B cell (primary cell): ENCODE results near the gene MICALL1. TPM values are rescaled to one million over a fixed set of nuclear protein-coding genes. Genes with fewer than 3 reads are reported as not detected.

Experiments used
- ATAC-seq: fragments of 200-7000 bp; cut with Tn5 transposase; one replicate; pipeline ENCODE4 v1.10.0; 2021; ENCODE audit warnings: low read depth, mild to moderate bottlenecking, moderate number of reproducible peaks, moderate library complexity
- CTCF ChIA-PET: fragments of 350-600 bp; sonication (Branson Sonifier 250); formaldehyde crosslinking; loops from one replicate; lab custom pipeline; 2021; ENCODE audit warnings: antibody characterized with exemption, inconsistent platforms; lab: Charles Lee
- POLR2A ChIA-PET: fragments of 350-600 bp; sonication (Branson Sonifier 250); formaldehyde crosslinking; loops from one replicate; lab custom pipeline; 2021; ENCODE audit warnings: antibody characterized with exemption; lab: Charles Lee
- DNase-seq: peaks from one replicate; pipeline ENCODE4 v3.0.0; 2013
- H2AFZ ChIP-seq: 2 replicates; pipeline ENCODE4 v1.6.1; 2012; ENCODE audit warnings: mild to moderate bottlenecking, low read depth, low read length; ENCODE audit not compliant: insufficient read depth, poor library complexity, severe bottlenecking
- H3K27ac ChIP-seq, 2 donors: 1 replicate in 1 of 2; 2 replicates in 1 of 2; pipeline ENCODE4 v1.5.1; 2012 to 2013; ENCODE audit warnings: low read length in 2 of 2, mild to moderate bottlenecking in 2 of 2, moderate library complexity in 1 of 2
- H3K27me3 ChIP-seq, 4 experiments: fragments of 200-600 bp in 1 of 4; sonication (generic) in 1 of 4; replicated peaks in 1 of 4; 1 replicate in 2 of 4; 2 replicates in 2 of 4; pipeline versions ENCODE4 v1.6.1 to v1.7.0; 2013 to 2016; ENCODE audit warnings: low read length in 3 of 4, mild to moderate bottlenecking in 2 of 4, mixed read lengths in 1 of 4, moderate library complexity in 1 of 4; ENCODE audit not compliant: insufficient read depth in 4 of 4, control insufficient read depth in 3 of 4; ENCODE audit errors: control extremely low read depth in 1 of 4
- H3K36me3 ChIP-seq, 2 experiments: replicated peaks in 1 of 2; 1 replicate in 1 of 2; 2 replicates in 1 of 2; pipeline versions ENCODE4 v1.6.1 to v1.7.1; 2013; ENCODE audit warnings: low read length in 1 of 2; ENCODE audit not compliant: insufficient read depth in 2 of 2, control insufficient read depth in 1 of 2; ENCODE audit errors: control extremely low read depth in 1 of 2, extremely low read depth in 1 of 2
- H3K4me1 ChIP-seq, 2 donors: fragments of 200-600 bp in 1 of 2; sonication (generic) in 1 of 2; 1 replicate in 1 of 2; 2 replicates in 1 of 2; pipeline versions ENCODE4 v1.5.1 to v1.6.1; 2013 to 2017; ENCODE audit warnings: low read length in 2 of 2; ENCODE audit not compliant: control insufficient read depth in 2 of 2, insufficient read depth in 2 of 2
- H3K4me2 ChIP-seq: replicated peaks from 2 replicates; pipeline ENCODE3; 2012; ENCODE audit warnings: mild to moderate bottlenecking, low read depth, low read length; ENCODE audit not compliant: poor library complexity, severe bottlenecking
- H3K4me3 ChIP-seq, 5 experiments: fragments of 200-600 bp in 1 of 5; sonication (generic) in 1 of 5; 1 replicate in 3 of 5; 2 replicates in 2 of 5; pipeline versions ENCODE4 v1.5.1 to v1.7.0; 2011 to 2016; ENCODE audit warnings: low read length in 4 of 5, mild to moderate bottlenecking in 4 of 5, low read depth in 2 of 5, control low read depth in 1 of 5, moderate library complexity in 1 of 5; ENCODE audit not compliant: insufficient read depth in 1 of 5; ENCODE audit errors: control extremely low read depth in 1 of 5, extremely low read depth in 1 of 5
- H3K79me2 ChIP-seq: fragments of 200-600 bp; sonication (generic); one replicate; pipeline ENCODE4 v1.6.0; 2016; ENCODE audit warnings: low read length; ENCODE audit not compliant: control insufficient read depth, insufficient read depth
- H3K9ac ChIP-seq: fragments of 200-600 bp; sonication (generic); 2 replicates; pipeline ENCODE4 v1.6.1; 2017; ENCODE audit warnings: mild to moderate bottlenecking, low read length, moderate library complexity
- H3K9me3 ChIP-seq, 3 donors: one replicate each; pipeline versions ENCODE4 v1.6.1 to v1.7.1; 2013; ENCODE audit warnings: low read length in 2 of 3; ENCODE audit not compliant: control insufficient read depth in 2 of 3, insufficient read depth in 1 of 3; ENCODE audit errors: control extremely low read depth in 1 of 3
- H4K20me1 ChIP-seq: 2 replicates; pipeline ENCODE4 v1.6.0; 2012; ENCODE audit warnings: mild to moderate bottlenecking, low read length; ENCODE audit not compliant: insufficient read depth, control insufficient read depth, poor library complexity, severe bottlenecking
- H3K27ac Mint-ChIP-seq: one replicate; pipeline ENCODE4 v1.8.0; 2021; ENCODE audit warnings: mixed read lengths
- H3K27me3 Mint-ChIP-seq: one replicate; pipeline ENCODE4 v1.8.0; 2021; ENCODE audit warnings: mixed read lengths
- H3K4me1 Mint-ChIP-seq: one replicate; pipeline ENCODE4 v1.8.0; 2021; ENCODE audit warnings: mixed read lengths
- H3K4me3 Mint-ChIP-seq: one replicate; pipeline ENCODE4 v1.8.0; 2021; ENCODE audit warnings: mixed read lengths
- H3K9me3 Mint-ChIP-seq: one replicate; pipeline ENCODE4 v1.8.0; 2022; ENCODE audit warnings: mixed read lengths; ENCODE audit not compliant: insufficient read depth
- EZH2 ChIP-seq: IDR thresholded peaks from 2 replicates; pipeline ENCODE4 v1.6.1; 2012; ENCODE audit warnings: borderline replicate concordance, low read depth, mild to moderate bottlenecking, moderate library complexity, low read length; ENCODE audit not compliant: insufficient read depth, poor library complexity, severe bottlenecking
- WGBS: methylation state at CpG from one replicate; pipeline ENCODE4 v1.1.5; 2013; ENCODE audit warnings: missing lambda C conversion rate; ENCODE audit not compliant: insufficient coverage; 5-methylcytosine and 5-hydroxymethylcytosine counted together
- intact Hi-C: fragments of 100-400 bp; cut with micrococcal nuclease; formaldehyde crosslinking; loops from one replicate; pipeline ENCODE4 v1.10.0; 2022
- polyA plus RNA-seq: library from polyadenylated mRNA; depleted of rRNA; stranded (reverse); fragments of >200 nt; gene quantifications from 2 replicates; pipeline ENCODE4 v1.2.3, GENCODE V29; 2012
- total RNA-seq, 2 donors: library from RNA; stranded (reverse); fragments of 120-200 nt in 1 of 2; gene quantifications; 1 replicate in 1 of 2; 2 replicates in 1 of 2; pipeline versions ENCODE4 v1.2.3 to v1.2.4, GENCODE V29; 2013 to 2022
- TF ChIP-seq, protein P1 (sequence below): fragments of 200-600 bp; IDR thresholded peaks from one replicate; pipeline ENCODE4 v1.8.0; 2022; ENCODE audit warnings: antibody characterized with exemption, mild to moderate bottlenecking

The MICALL1 gene
- total and polyA plus RNA-seq, 2 donors (not counting 1 experiment from before 2014, with no cell fraction given), result 21.0 to 34.9 TPM

- no peaks in the 10 kb centered on the region for H3K4me1 ChIP-seq
- H3K4me3 ChIP-seq, result no peak overlapping the region
- no peaks in the 10 kb centered on the region for H3K9me3 Mint-ChIP-seq
- no peaks in the 10 kb centered on the region for H3K36me3 ChIP-seq
- no peak overlapping the region for H2AFZ ChIP-seq
- no peak overlapping the region for H3K4me2 ChIP-seq
- CTCF ChIA-PET, result interaction anchor here (0.7 kb wide), 1 partner anchor 19 kb away, joined by 4 read pairs; no protein-coding TSS in a partner anchor
- H3K79me2 ChIP-seq, result no peaks in the 10 kb centered on the region
- no peak overlapping the region for H3K9ac ChIP-seq
- H3K27ac Mint-ChIP-seq, result no peak overlapping the region
- no peak overlapping the region for H3K4me3 Mint-ChIP-seq
- H3K27ac ChIP-seq, result no peak overlapping the region
- H3K27me3 Mint-ChIP-seq, result no peaks in the 10 kb centered on the region
- DNase-seq (no peak), ATAC-seq (no peak)
- intact Hi-C loops, result no loop called here
- 94% methylated on average over 78 of the region's 84 CpGs for WGBS
- POLR2A ChIA-PET, result no interaction called here
- TF ChIP-seq, protein P1, sequence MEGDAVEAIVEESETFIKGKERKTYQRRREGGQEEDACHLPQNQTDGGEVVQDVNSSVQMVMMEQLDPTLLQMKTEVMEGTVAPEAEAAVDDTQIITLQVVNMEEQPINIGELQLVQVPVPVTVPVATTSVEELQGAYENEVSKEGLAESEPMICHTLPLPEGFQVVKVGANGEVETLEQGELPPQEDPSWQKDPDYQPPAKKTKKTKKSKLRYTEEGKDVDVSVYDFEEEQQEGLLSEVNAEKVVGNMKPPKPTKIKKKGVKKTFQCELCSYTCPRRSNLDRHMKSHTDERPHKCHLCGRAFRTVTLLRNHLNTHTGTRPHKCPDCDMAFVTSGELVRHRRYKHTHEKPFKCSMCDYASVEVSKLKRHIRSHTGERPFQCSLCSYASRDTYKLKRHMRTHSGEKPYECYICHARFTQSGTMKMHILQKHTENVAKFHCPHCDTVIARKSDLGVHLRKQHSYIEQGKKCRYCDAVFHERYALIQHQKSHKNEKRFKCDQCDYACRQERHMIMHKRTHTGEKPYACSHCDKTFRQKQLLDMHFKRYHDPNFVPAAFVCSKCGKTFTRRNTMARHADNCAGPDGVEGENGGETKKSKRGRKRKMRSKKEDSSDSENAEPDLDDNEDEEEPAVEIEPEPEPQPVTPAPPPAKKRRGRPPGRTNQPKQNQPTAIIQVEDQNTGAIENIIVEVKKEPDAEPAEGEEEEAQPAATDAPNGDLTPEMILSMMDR, result no peak
- no peak for TF ChIP-seq EZH2
- no peaks in the 10 kb centered on the region for H3K9me3 ChIP-seq
- no peaks in the 10 kb centered on the region for H3K27me3 ChIP-seq
- no peaks in the 10 kb centered on the region for H3K4me1 Mint-ChIP-seq
- no peaks in the 10 kb centered on the region for H4K20me1 ChIP-seq
These were observed 77.1 kb downstream of the MICALL1 start for GRCh38 chr22:37982938-37983859.
